Endothelial cell of umbilical vein (primary cell): ENCODE data around the gene USP4. TPM values are rescaled to one million over a fixed set of nuclear protein-coding genes. Genes with fewer than 3 reads are reported as not detected.

Experiments
- Bru-seq: library from RNA; stranded (reverse); fragments of 400-500 nt; gene quantifications from one replicate; lab custom pipeline; 2021; lab: Mats Ljungman, UMichigan
- BruChase-seq, 2 experiments: library from RNA; stranded (reverse); fragments of 400-500 nt; gene quantifications; one replicate each; lab custom pipeline; 2021; lab: Mats Ljungman, UMichigan
- BruUV-seq: library from RNA; stranded (reverse); fragments of 400-500 nt; replicated peaks from 2 replicates; lab custom pipeline; 2021; lab: Mats Ljungman, UMichigan
- CTCF ChIA-PET: fragments of 300-600, 350-600 bp; sonication (Branson Sonifier 250); formaldehyde crosslinking; loops from one replicate; lab custom pipeline; 2021; ENCODE audit warnings: antibody characterized with exemption, inconsistent platforms; lab: Charles Lee
- POLR2A ChIA-PET: fragments of 300-600, 350-600 bp; sonication (Branson Sonifier 250); formaldehyde crosslinking; loops from one replicate; lab custom pipeline; 2021; ENCODE audit warnings: antibody characterized with exemption, inconsistent platforms; lab: Charles Lee
- DNase-seq: peaks from one replicate; pipeline ENCODE4 v3.0.0-alpha.2; 2011; ENCODE audit warnings: low read depth, low spot score
- FAIRE-seq: peaks from 2 replicates; lab custom pipeline; 2011; peaks lifted over from hg19 to GRCh38; lab: Jason Lieb, UNC
- H2AFZ ChIP-seq: 2 replicates; pipeline ENCODE4 v1.6.0; 2012; ENCODE audit warnings: low read depth, low read length, control low read depth, inconsistent platforms
- H3K27ac ChIP-seq: 2 replicates; pipeline ENCODE4 v1.5.1; 2011; ENCODE audit warnings: low read depth, mild to moderate bottlenecking, control low read depth, low read length, moderate library complexity; ENCODE audit not compliant: insufficient read depth
- H3K27me3 ChIP-seq, 2 experiments: 2 replicates each; pipeline versions ENCODE4 v1.6.0 to v1.6.1; 2011; ENCODE audit warnings: low read length in 2 of 2, mixed read lengths in 1 of 2; ENCODE audit not compliant: control insufficient read depth in 2 of 2, insufficient read depth in 2 of 2
- H3K36me3 ChIP-seq, 2 experiments: 2 replicates in 1 of 2; 3 replicates in 1 of 2; pipeline ENCODE4 v1.5.1; 2011; ENCODE audit warnings: low read length in 2 of 2, mild to moderate bottlenecking in 1 of 2, moderate library complexity in 1 of 2; ENCODE audit not compliant: control insufficient read depth in 2 of 2, insufficient read depth in 2 of 2; ENCODE audit errors: extremely low read depth in 1 of 2
- H3K4me1 ChIP-seq: 3 replicates; pipeline ENCODE4 v1.5.1; 2011; ENCODE audit warnings: mild to moderate bottlenecking, low read length; ENCODE audit not compliant: control insufficient read depth, insufficient read depth; ENCODE audit errors: extremely low read depth
- H3K4me2 ChIP-seq: 2 replicates; pipeline ENCODE4 v1.6.1; 2011; ENCODE audit warnings: low read length, control low read depth, mixed read lengths; ENCODE audit not compliant: insufficient read depth
- H3K4me3 ChIP-seq, 3 experiments: fragments of 200-600 bp in 1 of 3; sonication (generic), shearing (Covaris generic) in 1 of 3; replicated peaks in 1 of 3; 2 replicates each; pipeline ENCODE4 v1.5.1; 2011 to 2016; ENCODE audit warnings: control low read depth in 3 of 3, low read length in 3 of 3, mild to moderate bottlenecking in 2 of 3, inconsistent platforms in 1 of 3, low read depth in 1 of 3, moderate library complexity in 1 of 3; ENCODE audit not compliant: insufficient read depth in 1 of 3
- H3K79me2 ChIP-seq: 2 replicates; pipeline ENCODE4 v1.6.0; 2012; ENCODE audit warnings: low read length, inconsistent platforms; ENCODE audit not compliant: control insufficient read depth, insufficient read depth
- H3K9ac ChIP-seq: replicated peaks from 2 replicates; pipeline ENCODE3; 2011; ENCODE audit warnings: low read length, control low read depth; ENCODE audit not compliant: insufficient read depth; ENCODE audit errors: extremely low read depth
- H3K9me1 ChIP-seq: replicated peaks from 3 replicates; pipeline ENCODE4 v1.6.0; 2011; ENCODE audit warnings: mild to moderate bottlenecking, low read length; ENCODE audit not compliant: control insufficient read depth, insufficient read depth; ENCODE audit errors: extremely low read depth
- H3K9me3 ChIP-seq: replicated peaks from 2 replicates; pipeline ENCODE4 v1.5.1; 2012; ENCODE audit warnings: low read length, inconsistent platforms; ENCODE audit not compliant: control insufficient read depth, insufficient read depth
- H4K20me1 ChIP-seq: replicated peaks from 2 replicates; pipeline ENCODE3; 2011; ENCODE audit warnings: mild to moderate bottlenecking, low read length; ENCODE audit not compliant: control insufficient read depth, insufficient read depth; ENCODE audit errors: extremely low read depth
- CTCF ChIP-seq, 2 donors: IDR thresholded peaks; 1 replicate in 1 of 2; 2 replicates in 1 of 2; pipeline ENCODE4 v1.5.1; 2011; ENCODE audit warnings: low read length in 2 of 2, mild to moderate bottlenecking in 2 of 2, moderate library complexity in 2 of 2, control low read depth in 1 of 2, inconsistent platforms in 1 of 2, low read depth in 1 of 2; ENCODE audit not compliant: insufficient read depth in 1 of 2; ENCODE audit errors: extremely low read depth in 1 of 2
- EZH2 ChIP-seq: IDR thresholded peaks from 2 replicates; pipeline ENCODE4 v1.6.1; 2012; ENCODE audit warnings: borderline replicate concordance, low read depth, mild to moderate bottlenecking, moderate library complexity, low read length, inconsistent platforms; ENCODE audit not compliant: severe bottlenecking
- FOS ChIP-seq: IDR thresholded peaks from 2 replicates; pipeline ENCODE4 v1.6.1; 2011; ENCODE audit warnings: mild to moderate bottlenecking, low read length, moderate library complexity, borderline replicate concordance; ENCODE audit not compliant: insufficient read depth
- GATA2 ChIP-seq: IDR thresholded peaks from 2 replicates; pipeline ENCODE4 v1.7.0; 2011; ENCODE audit warnings: low read depth, mild to moderate bottlenecking, moderate library complexity, mixed read lengths, low read length; ENCODE audit not compliant: insufficient read length, insufficient read depth
- JUN ChIP-seq: IDR thresholded peaks from 2 replicates; pipeline ENCODE4 v1.6.1; 2011; ENCODE audit warnings: borderline replicate concordance, low read depth; ENCODE audit not compliant: insufficient read length, insufficient read depth
- MAX ChIP-seq: IDR thresholded peaks from 2 replicates; pipeline ENCODE4 v1.6.1; 2011; ENCODE audit not compliant: insufficient read depth, insufficient read length
- MYC ChIP-seq: IDR thresholded peaks from one replicate; pipeline ENCODE4 v1.6.1; 2011; ENCODE audit warnings: mild to moderate bottlenecking, low read depth, low read length
- POLR2A ChIP-seq: IDR thresholded peaks from 2 replicates; pipeline ENCODE4 v1.6.1; 2012; ENCODE audit warnings: low read depth, mild to moderate bottlenecking, control low read depth, low read length
- POLR2AphosphoS5 ChIP-seq: IDR thresholded peaks from 2 replicates; pipeline ENCODE4 v1.6.1; 2012; ENCODE audit warnings: low read depth, mild to moderate bottlenecking, control low read depth, low read length, moderate library complexity; ENCODE audit not compliant: insufficient read depth
- dilution Hi-C: fragments of 300-500 bp; cut with MboI; formaldehyde crosslinking; loops from one replicate; pipeline ENCODE4 v1.15.0; 2019; ENCODE audit warnings: low sequenced_read_pairs; ENCODE audit not compliant: extremely low pct_ligation_motif_present
- intact Hi-C: fragments of 100-400 bp; cut with micrococcal nuclease; formaldehyde crosslinking; loops from one replicate; pipeline ENCODE4 v1.10.0; 2022
- long read RNA-seq: library from polyadenylated mRNA; stranded (forward); transcript quantifications from one replicate; pipeline ENCODE4 v2.0.0, GENCODE V29; 2021
- polyA minus RNA-seq, 3 experiments: library from RNA; depleted of rRNA, polyadenylated mRNA; stranded (reverse); fragments of >200 nt; gene quantifications; 1 replicate in 1 of 3; 2 replicates in 2 of 3; pipeline ENCODE4 v1.2.3, GENCODE V29; 2011
- polyA plus RNA-seq, 4 experiments: library from polyadenylated mRNA; depleted of rRNA in 3 of 4; stranded (reverse) in 3 of 4; unstranded in 1 of 4; fragments of >200 nt; gene quantifications; 2 replicates each; pipeline versions ENCODE4 v1.2.1 to v1.2.3, GENCODE V29; 2011 to 2012; ENCODE audit warnings: missing spikeins in 1 of 4
- total RNA-seq: library from RNA; stranded (reverse); gene quantifications from 2 replicates; pipeline ENCODE4 v1.2.3, GENCODE V29; 2021

The USP4 gene
- total RNA-seq (61.3 and 63.0 TPM in 2 replicates), polyA plus RNA-seq (33.9 and 39.1 TPM in 2 replicates), polyA minus RNA-seq (101 and 123 TPM in 2 replicates), Bru-seq, nascent RNA (percentile 73 among the genes with signal in this experiment), BruChase-seq, experiment 1, labeled RNA remaining after a 6-hour chase (percentile 80 among the genes with signal in this experiment), BruChase-seq, experiment 2, labeled RNA remaining after a 2-hour chase (percentile 78 among the genes with signal in this experiment)
- 35.8 and 36.2 TPM in 2 replicates for polyA plus RNA-seq (2011; cell fraction: cytosol; rRNA removed)
- 83.0 and 89.3 TPM in 2 replicates for polyA plus RNA-seq (2011; cell fraction: nucleus; rRNA removed)
- polyA plus RNA-seq (2012) = 43.2 and 49.3 TPM in 2 replicates
- polyA minus RNA-seq (2011; cell fraction: cytosol; rRNA and poly(A)+ RNA removed) = 15.2 TPM
- 56.9 and 75.2 TPM in 2 replicates for polyA minus RNA-seq (2011; cell fraction: nucleus; rRNA and poly(A)+ RNA removed)
- long read RNA-seq, transcript USP4-210 (2 exons, 727 nt) = minor isoform, 5 of 189 reads
- long read RNA-seq, transcript USP4-201 (22 exons, 3,126 nt) = major isoform, 78 of 189 reads
- long read RNA-seq, transcript USP4-202 (21 exons, 3,222 nt) = minor isoform, 40 of 189 reads
- long read RNA-seq, partial matches to known transcripts = 7 of 189 reads
- long read RNA-seq, other reads (novel, unspliced or antisense) = 55 of 189 reads

GRCh38 chr3:49339941-49340800 is at the start of gene USP4:
Gene USP4 (minus strand): TSS chr3:49340053. CDS start chr3:49340024, 29 bp downstream.
- TF ChIP-seq MYC (no peak), JUN (no peak), FOS (no peak), EZH2 (no peak), MAX (peak; percentile 58), POLR2A (peak; percentile 87), GATA2 (no peak), CTCF (IDR thresholded peaks at IDR 0.05; ENCODE audit: extremely low read depth in 1 of 2, insufficient read depth in 1 of 2, low read depth in 1 of 2, low read length in 2 of 2) (peak; percentile 45 to 52), POLR2AphosphoS5 (peak; percentile 95)
- FAIRE-seq = peak; percentile 85
- dilution Hi-C loops = no loop called here
- no peaks in the 10 kb centered on the region for H4K20me1 ChIP-seq
- H3K9me3 ChIP-seq = no peaks in the 10 kb centered on the region
- intact Hi-C loops = loop anchor here (1.0 to 5.0 kb wide), 6 partner anchors 18 to 248 kb away; partner anchors contain the start of genes GPX1, KLHDC8B, NICN1 and QRICH1
- DNase-seq = peak; percentile 91
- H3K79me2 ChIP-seq = peaks cover 47% of the 10 kb centered on the region
- CTCF ChIA-PET = interaction anchor here (0.7 to 4.2 kb wide), 31 partner anchors 9 to 246 kb away, joined by 3 to 118 read pairs (median 5); partner anchors contain the start of genes GPX1, KLHDC8B, NICN1 and QRICH1
- H3K9me1 ChIP-seq = no peaks in the 10 kb centered on the region
- POLR2A ChIA-PET = interaction anchor here (0.6 to 2.8 kb wide), 6 partner anchors 11 to 109 kb away, joined by 3 to 39 read pairs (median 4); partner anchors contain the start of genes GPX1, RHOA and TCTA
- peak within 1 kb of the TSS; percentile 96 for H3K4me2 ChIP-seq
- peaks cover 0 to under 1% of the 10 kb centered on the region in 2 experiments for H3K36me3 ChIP-seq
- H3K27me3 ChIP-seq = no peaks in the 10 kb centered on the region
- H2AFZ ChIP-seq = peak within 1 kb of the TSS; percentile 71
- peak within 1 kb of the TSS; percentile 65 to 75 (median 75) for H3K4me3 ChIP-seq
- peak within 1 kb of the TSS; percentile 80 for H3K27ac ChIP-seq
- peaks cover 28% of the 10 kb centered on the region for H3K4me1 ChIP-seq
- TSS peak; percentile 64 for BruUV-seq
- H3K9ac ChIP-seq = peak within 1 kb of the TSS; percentile 73
